Natural killer cell (primary cell): ENCODE data around the gene NTM. TPM values are rescaled to one million over a fixed set of nuclear protein-coding genes. Genes with fewer than 3 reads are reported as not detected.

Source experiments
- ATAC-seq, 3 donors: fragments of 150-1000 bp in 2 of 3; fragments of 200-7000 bp in 1 of 3; cut with Tn5 transposase; 1 replicate in 1 of 3; 2 replicates in 2 of 3; pipeline ENCODE4 v1.10.0; 2021; ENCODE audit warnings: mild to moderate bottlenecking in 2 of 3, moderate library complexity in 2 of 3
- DNase-seq, 2 donors: peaks; one replicate each; pipeline versions ENCODE4 v3.0.0 to v3.0.0-alpha.2; 2013 to 2021; ENCODE audit warnings: mixed read lengths in 1 of 2
- H3K27ac ChIP-seq: one replicate; pipeline ENCODE4 v1.5.1; 2013; ENCODE audit warnings: mild to moderate bottlenecking, low read length
- H3K27me3 ChIP-seq: one replicate; pipeline ENCODE4 v1.6.1; 2013; ENCODE audit warnings: low read length; ENCODE audit not compliant: control insufficient read depth, insufficient read depth
- H3K36me3 ChIP-seq: one replicate; pipeline ENCODE4 v1.6.1; 2013; ENCODE audit warnings: low read length; ENCODE audit not compliant: control insufficient read depth, insufficient read depth
- H3K4me1 ChIP-seq: one replicate; pipeline ENCODE4 v1.6.1; 2013; ENCODE audit warnings: low read length; ENCODE audit not compliant: control insufficient read depth, insufficient read depth
- H3K4me3 ChIP-seq: one replicate; pipeline ENCODE4 v1.5.1; 2013; ENCODE audit warnings: low read length
- H3K9me3 ChIP-seq: one replicate; pipeline ENCODE4 v1.6.1; 2013; ENCODE audit warnings: low read length; ENCODE audit not compliant: control insufficient read depth, insufficient read depth
- H3K27ac Mint-ChIP-seq, 2 donors: one replicate each; pipeline ENCODE4 v1.8.0; 2022; ENCODE audit warnings: mild to moderate bottlenecking in 2 of 2, mixed read lengths in 2 of 2, moderate library complexity in 1 of 2
- H3K27me3 Mint-ChIP-seq, 2 donors: one replicate each; pipeline ENCODE4 v1.8.0; 2022; ENCODE audit warnings: low read depth in 2 of 2, mixed read lengths in 2 of 2
- H3K36me3 Mint-ChIP-seq: one replicate; pipeline ENCODE4 v1.8.0; 2022; ENCODE audit warnings: mixed read lengths
- H3K4me1 Mint-ChIP-seq, 2 donors: one replicate each; pipeline ENCODE4 v1.8.0; 2022; ENCODE audit warnings: mixed read lengths in 2 of 2
- H3K4me3 Mint-ChIP-seq: one replicate; pipeline ENCODE4 v1.8.0; 2022; ENCODE audit warnings: mild to moderate bottlenecking, moderate library complexity, mixed read lengths
- H3K9me3 Mint-ChIP-seq, 2 donors: one replicate each; pipeline ENCODE4 v1.8.0; 2022; ENCODE audit warnings: mixed read lengths in 2 of 2
- WGBS: methylation state at CpG from one replicate; pipeline ENCODE4 v1.1.7; 2013; ENCODE audit warnings: missing lambda C conversion rate; ENCODE audit not compliant: insufficient coverage; 5-methylcytosine and 5-hydroxymethylcytosine counted together
- intact Hi-C: fragments of 100-400 bp; cut with micrococcal nuclease; formaldehyde crosslinking; loops from one replicate; pipeline ENCODE4 v1.14.2; 2022
- total RNA-seq, 4 donors: library from RNA; stranded (reverse); fragments of 120-200 nt in 1 of 4; gene quantifications; one replicate each; pipeline versions ENCODE4 v1.2.3 to v1.2.4, GENCODE V29; 2013 to 2022
- TF ChIP-seq, protein P1 (sequence below): fragments of 200-600 bp; IDR thresholded peaks from one replicate; pipeline ENCODE4 v1.8.0; 2022; ENCODE audit warnings: antibody characterized with exemption

NTM gene
- total RNA-seq, 3 donors from 2014 or later (not counting 1 experiment from before 2014, with no cell fraction given), result not detected

DNA sequence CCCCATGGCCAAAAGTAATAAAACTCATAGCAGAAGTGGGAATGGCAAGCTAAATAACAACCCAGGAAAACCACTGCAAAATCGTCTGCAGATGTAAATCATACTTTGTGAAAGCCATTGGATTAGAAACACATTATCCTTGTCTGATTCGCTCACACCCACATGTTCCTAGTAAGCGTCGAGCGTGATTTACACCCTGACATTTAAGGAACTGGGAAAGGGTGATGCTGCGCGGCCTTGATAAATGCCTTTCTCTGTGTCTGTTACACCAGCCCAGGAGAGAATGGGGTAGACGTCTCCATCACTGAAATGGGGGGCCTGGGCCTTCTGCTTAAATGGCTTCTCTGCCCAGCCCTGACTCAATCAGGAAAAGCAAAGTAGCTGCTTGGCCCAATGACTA lies 162.7 kb downstream of the NTM start:
- H3K36me3 ChIP-seq, result no peaks in the 10 kb centered on the region
- no peak overlapping the region for H3K4me3 ChIP-seq
- no peaks in the 10 kb centered on the region for H3K36me3 Mint-ChIP-seq
- no peak for ATAC-seq
- no peaks in the 10 kb centered on the region for H3K4me1 Mint-ChIP-seq
- H3K27me3 Mint-ChIP-seq, result peaks cover 0 to 7% of the 10 kb centered on the region in 2 donors
- no peaks in the 10 kb centered on the region for H3K9me3 Mint-ChIP-seq
- 53% methylated on average over 8 of the region's 8 CpGs for WGBS
- H3K4me3 Mint-ChIP-seq, result no peak overlapping the region
- H3K27ac ChIP-seq, result no peak overlapping the region
- no peaks in the 10 kb centered on the region for H3K27me3 ChIP-seq
- TF ChIP-seq, protein P1, sequence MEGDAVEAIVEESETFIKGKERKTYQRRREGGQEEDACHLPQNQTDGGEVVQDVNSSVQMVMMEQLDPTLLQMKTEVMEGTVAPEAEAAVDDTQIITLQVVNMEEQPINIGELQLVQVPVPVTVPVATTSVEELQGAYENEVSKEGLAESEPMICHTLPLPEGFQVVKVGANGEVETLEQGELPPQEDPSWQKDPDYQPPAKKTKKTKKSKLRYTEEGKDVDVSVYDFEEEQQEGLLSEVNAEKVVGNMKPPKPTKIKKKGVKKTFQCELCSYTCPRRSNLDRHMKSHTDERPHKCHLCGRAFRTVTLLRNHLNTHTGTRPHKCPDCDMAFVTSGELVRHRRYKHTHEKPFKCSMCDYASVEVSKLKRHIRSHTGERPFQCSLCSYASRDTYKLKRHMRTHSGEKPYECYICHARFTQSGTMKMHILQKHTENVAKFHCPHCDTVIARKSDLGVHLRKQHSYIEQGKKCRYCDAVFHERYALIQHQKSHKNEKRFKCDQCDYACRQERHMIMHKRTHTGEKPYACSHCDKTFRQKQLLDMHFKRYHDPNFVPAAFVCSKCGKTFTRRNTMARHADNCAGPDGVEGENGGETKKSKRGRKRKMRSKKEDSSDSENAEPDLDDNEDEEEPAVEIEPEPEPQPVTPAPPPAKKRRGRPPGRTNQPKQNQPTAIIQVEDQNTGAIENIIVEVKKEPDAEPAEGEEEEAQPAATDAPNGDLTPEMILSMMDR, result no peak
- H3K27ac Mint-ChIP-seq, result no peak overlapping the region
- intact Hi-C loops, result no loop called here
- DNase-seq, result no peak
- no peaks in the 10 kb centered on the region for H3K9me3 ChIP-seq
- no peaks in the 10 kb centered on the region for H3K4me1 ChIP-seq

GRCh38 chr11:131533998-131534397 lies 163.6 kb downstream of the NTM start:
- Histone ChIP-seq H3K27me3 (no peaks in the 10 kb centered on the region), H3K36me3 (no peaks in the 10 kb centered on the region), H3K27ac (no peak overlapping the region), H3K4me3 (no peak overlapping the region), H3K9me3 (no peaks in the 10 kb centered on the region), H3K4me1 (no peaks in the 10 kb centered on the region)
- ATAC-seq, result no peak
- no peak for DNase-seq
- H3K27me3 Mint-ChIP-seq, result peaks cover 3 to 7% of the 10 kb centered on the region in 2 donors
- intact Hi-C loops, result no loop called here
- TF ChIP-seq, protein P1, result no peak
- H3K9me3 Mint-ChIP-seq, result no peaks in the 10 kb centered on the region
- no peaks in the 10 kb centered on the region for H3K36me3 Mint-ChIP-seq
- H3K27ac Mint-ChIP-seq, result no peak overlapping the region
- no peak overlapping the region for H3K4me3 Mint-ChIP-seq
- WGBS, result 89% methylated on average over 5 of the region's 6 CpGs
- no peaks in the 10 kb centered on the region for H3K4me1 Mint-ChIP-seq

DNA sequence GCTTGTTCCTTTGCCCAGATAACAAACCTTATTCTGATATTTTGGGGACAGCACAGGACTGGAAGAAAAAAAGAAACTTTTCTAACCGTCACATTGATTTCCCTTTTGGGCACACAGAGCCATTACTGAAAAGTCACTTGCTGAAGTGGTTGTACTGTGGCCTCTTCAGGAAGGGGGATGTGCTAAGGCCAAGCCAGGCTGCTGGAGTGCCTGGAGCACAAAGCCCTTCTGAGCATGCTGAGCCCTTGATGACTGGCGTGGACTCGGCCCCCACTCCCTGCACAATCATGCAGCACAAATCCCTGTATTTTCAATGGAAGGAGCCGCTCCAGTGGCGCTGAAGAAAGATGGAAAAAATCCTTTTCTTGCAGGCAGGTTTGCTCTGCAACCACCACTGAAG lies 164.2 kb downstream of the NTM start:
- H3K9me3 ChIP-seq, result no peaks in the 10 kb centered on the region
- intact Hi-C loops, result no loop called here
- no peak overlapping the region for H3K27ac ChIP-seq
- ATAC-seq (no peak), DNase-seq (no peak)
- WGBS, result 85% methylated on average over 5 of the region's 5 CpGs
- Mint-ChIP-seq H3K27ac (no peak overlapping the region), H3K9me3 (no peaks in the 10 kb centered on the region), H3K4me1 (no peaks in the 10 kb centered on the region), H3K4me3 (no peak overlapping the region), H3K27me3 (peaks cover 3 to 7% of the 10 kb centered on the region in 2 donors), H3K36me3 (no peaks in the 10 kb centered on the region)
- H3K36me3 ChIP-seq, result no peaks in the 10 kb centered on the region
- no peaks in the 10 kb centered on the region for H3K27me3 ChIP-seq
- no peak overlapping the region for H3K4me3 ChIP-seq
- H3K4me1 ChIP-seq, result no peaks in the 10 kb centered on the region
- TF ChIP-seq, protein P1, result no peak

DNA sequence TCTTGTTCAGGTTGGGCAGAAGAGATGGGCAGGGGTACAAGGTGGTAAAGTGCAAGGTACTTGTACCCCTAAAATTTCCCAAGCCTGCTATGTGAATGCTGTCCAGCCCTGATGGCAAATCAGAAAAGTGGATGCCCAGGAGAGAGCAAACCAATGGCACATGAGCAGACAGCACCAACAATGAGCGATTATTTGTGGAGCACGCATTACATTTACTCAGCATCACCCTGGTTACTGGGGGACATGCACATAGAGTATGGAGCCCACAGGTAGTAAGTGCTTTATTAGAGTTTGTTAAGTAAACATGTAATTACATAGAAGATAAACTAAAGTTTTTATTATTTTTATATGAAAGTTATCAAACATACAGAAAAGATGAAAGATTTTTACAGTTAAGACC lies 165.7 kb downstream of the NTM start:
- Histone ChIP-seq H3K27ac (no peak overlapping the region), H3K9me3 (no peaks in the 10 kb centered on the region), H3K4me1 (no peaks in the 10 kb centered on the region), H3K4me3 (no peak overlapping the region), H3K36me3 (no peaks in the 10 kb centered on the region), H3K27me3 (no peaks in the 10 kb centered on the region)
- Mint-ChIP-seq H3K4me1 (no peaks in the 10 kb centered on the region), H3K36me3 (no peaks in the 10 kb centered on the region), H3K9me3 (no peaks in the 10 kb centered on the region), H3K4me3 (no peak overlapping the region), H3K27ac (no peak overlapping the region), H3K27me3 (peaks cover 3 to 7% of the 10 kb centered on the region in 2 donors)
- DNase-seq, result no peak
- intact Hi-C loops, result no loop called here
- TF ChIP-seq, protein P1, result no peak
- WGBS, result 100% methylated on average over 2 of the region's 2 CpGs
- no peak for ATAC-seq
